H1 (cell line): ENCODE data around the gene GPATCH11. TPM values are rescaled to one million over a fixed set of nuclear protein-coding genes. Genes with fewer than 3 reads are reported as not detected.

ENCODE experiments used
- CTCF ChIA-PET: fragments of 300-600 bp; sonication (Branson Sonifier 250); formaldehyde crosslinking; loops from one replicate; lab custom pipeline; 2021; ENCODE audit not compliant: partially characterized antibody; lab: Charles Lee
- POLR2A ChIA-PET: fragments of 300-600 bp; sonication (Branson Sonifier 250); formaldehyde crosslinking; loops from one replicate; lab custom pipeline; 2021; ENCODE audit warnings: inconsistent platforms; ENCODE audit not compliant: partially characterized antibody; lab: Charles Lee
- DNase-seq, 2 experiments: peaks; one replicate each; pipeline versions ENCODE4 v3.0.0 to v3.0.0-alpha.2; 2010 to 2022; ENCODE audit warnings: low spot score in 2 of 2, low read depth in 1 of 2, mixed read lengths in 1 of 2
- FAIRE-seq: peaks from 2 replicates; lab custom pipeline; 2011; peaks lifted over from hg19 to GRCh38; lab: Jason Lieb, UNC
- H2AFZ ChIP-seq: 2 replicates; pipeline ENCODE4 v1.8.1; 2012; ENCODE audit warnings: low read length, inconsistent platforms
- H2AK5ac ChIP-seq: 2 replicates; pipeline ENCODE4 v1.6.1; 2013; ENCODE audit warnings: low read depth, low read length
- H2BK120ac ChIP-seq: replicated peaks from 2 replicates; pipeline ENCODE3; 2013; ENCODE audit warnings: low read depth, low read length, inconsistent platforms
- H2BK12ac ChIP-seq: 2 replicates; pipeline ENCODE4 v1.6.1; 2013; ENCODE audit warnings: low read depth, low read length
- H2BK15ac ChIP-seq: 2 replicates; pipeline ENCODE4 v1.6.1; 2013; ENCODE audit warnings: low read length
- H2BK20ac ChIP-seq: 2 replicates; pipeline ENCODE4 v1.6.1; 2013; ENCODE audit warnings: low read length
- H2BK5ac ChIP-seq: 2 replicates; pipeline ENCODE4 v1.6.1; 2013; ENCODE audit warnings: low read depth, low read length
- H3K14ac ChIP-seq: 2 replicates; pipeline ENCODE4 v1.6.1; 2013; ENCODE audit warnings: inconsistent platforms; ENCODE audit not compliant: insufficient read length
- H3K18ac ChIP-seq: 2 replicates; pipeline ENCODE4 v1.6.1; 2013; ENCODE audit warnings: low read length; ENCODE audit errors: extremely low read depth
- H3K23ac ChIP-seq: 2 replicates; pipeline ENCODE4 v1.6.1; 2013; ENCODE audit warnings: inconsistent platforms; ENCODE audit not compliant: insufficient read length
- H3K23me2 ChIP-seq: 2 replicates; pipeline ENCODE4 v1.6.1; 2013; ENCODE audit warnings: low read depth, low read length
- H3K27ac ChIP-seq: 2 replicates; pipeline ENCODE4 v1.6.1; 2011; ENCODE audit warnings: low read depth, low read length, inconsistent platforms
- H3K27me3 ChIP-seq, 4 experiments: replicated peaks in 1 of 4; 1 replicate in 1 of 4; 2 replicates in 3 of 4; pipeline versions ENCODE4 v1.6.1 to v1.8.1; 2011 to 2013; ENCODE audit warnings: low read length in 3 of 4, mild to moderate bottlenecking in 3 of 4, inconsistent platforms in 2 of 4, mixed read lengths in 2 of 4, moderate library complexity in 1 of 4; ENCODE audit not compliant: control insufficient read depth in 3 of 4, insufficient read depth in 3 of 4; ENCODE audit errors: extremely low read depth in 1 of 4
- H3K36me3 ChIP-seq, 4 experiments: 2 replicates each; pipeline versions ENCODE4 v1.6.1 to v1.8.1; 2011 to 2013; ENCODE audit warnings: mild to moderate bottlenecking in 4 of 4, low read length in 3 of 4, moderate library complexity in 2 of 4, control low read depth in 1 of 4, inconsistent platforms in 1 of 4; ENCODE audit not compliant: insufficient read depth in 4 of 4, control insufficient read depth in 2 of 4
- H3K4ac ChIP-seq: replicated peaks from 2 replicates; pipeline ENCODE3; 2013; ENCODE audit warnings: low read length, low read depth, mixed read lengths, inconsistent platforms; ENCODE audit not compliant: insufficient read length
- H3K4me1 ChIP-seq, 4 experiments: replicated peaks in 1 of 4; 1 replicate in 1 of 4; 2 replicates in 3 of 4; pipeline versions ENCODE4 v1.6.1 to v1.8.1; 2011 to 2013; ENCODE audit warnings: low read length in 3 of 4, inconsistent platforms in 2 of 4, mixed read lengths in 1 of 4; ENCODE audit not compliant: insufficient read depth in 4 of 4, control insufficient read depth in 3 of 4
- H3K4me2 ChIP-seq, 2 experiments: 2 replicates each; pipeline versions ENCODE4 v1.6.1 to v1.8.1; 2011 to 2013; ENCODE audit warnings: low read depth in 2 of 2, low read length in 2 of 2, control low read depth in 1 of 2, inconsistent platforms in 1 of 2, mild to moderate bottlenecking in 1 of 2; ENCODE audit not compliant: insufficient read depth in 1 of 2
- H3K4me3 ChIP-seq, 4 experiments: fragments of 200-600, 300-600 bp in 1 of 4; sonication (generic), shearing (Covaris generic), sonication (Bioruptor Twin) in 1 of 4; 2 replicates each; pipeline versions ENCODE4 v1.5.1 to v1.8.1; 2011 to 2016; ENCODE audit warnings: low read length in 4 of 4, low read depth in 3 of 4, control low read depth in 2 of 4, inconsistent platforms in 2 of 4, mild to moderate bottlenecking in 2 of 4, mixed read lengths in 1 of 4, moderate library complexity in 1 of 4; ENCODE audit not compliant: insufficient read depth in 2 of 4; ENCODE audit errors: extremely low read depth in 1 of 4
- H3K56ac ChIP-seq: replicated peaks from 2 replicates; pipeline ENCODE3; 2013; ENCODE audit warnings: low read depth, mild to moderate bottlenecking, mixed read lengths, low read length, inconsistent platforms; ENCODE audit not compliant: insufficient read length
- H3K79me1 ChIP-seq: 2 replicates; pipeline ENCODE4 v1.6.1; 2013; ENCODE audit warnings: low read depth, low read length, control low read depth
- H3K79me2 ChIP-seq, 2 experiments: 2 replicates each; pipeline versions ENCODE4 v1.6.1 to v1.8.1; 2012 to 2013; ENCODE audit warnings: low read length in 2 of 2, mild to moderate bottlenecking in 2 of 2, inconsistent platforms in 1 of 2; ENCODE audit not compliant: insufficient read depth in 2 of 2, control insufficient read depth in 1 of 2
- H3K9ac ChIP-seq, 4 experiments: replicated peaks in 1 of 4; 1 replicate in 1 of 4; 2 replicates in 3 of 4; pipeline versions ENCODE4 v1.6.1 to v1.8.1; 2011 to 2013; ENCODE audit warnings: low read depth in 3 of 4, low read length in 3 of 4, control low read depth in 2 of 4, mild to moderate bottlenecking in 2 of 4, moderate library complexity in 2 of 4, inconsistent platforms in 1 of 4; ENCODE audit errors: extremely low read depth in 1 of 4
- H3K9me3 ChIP-seq, 2 experiments: 2 replicates each; pipeline versions ENCODE4 v1.6.1 to v1.8.1; 2012 to 2013; ENCODE audit warnings: mild to moderate bottlenecking in 2 of 2, moderate library complexity in 2 of 2, control low read depth in 1 of 2, inconsistent platforms in 1 of 2, low read depth in 1 of 2, low read length in 1 of 2, mixed read lengths in 1 of 2; ENCODE audit not compliant: insufficient read depth in 2 of 2
- H4K20me1 ChIP-seq, 2 experiments: replicated peaks in 1 of 2; 2 replicates each; pipeline versions ENCODE3 to v1.8.1; 2011 to 2013; ENCODE audit warnings: inconsistent platforms in 2 of 2, low read length in 2 of 2, mild to moderate bottlenecking in 1 of 2; ENCODE audit not compliant: insufficient read depth in 2 of 2, control insufficient read depth in 1 of 2
- H4K5ac ChIP-seq: 2 replicates; pipeline ENCODE4 v1.6.1; 2013; ENCODE audit warnings: low read length, low read depth, mixed read lengths, inconsistent platforms; ENCODE audit not compliant: insufficient read length
- H4K8ac ChIP-seq: 2 replicates; pipeline ENCODE4 v1.8.0; 2013; ENCODE audit warnings: mild to moderate bottlenecking, moderate library complexity, low read length, inconsistent platforms; ENCODE audit not compliant: insufficient read depth; ENCODE audit errors: extremely low read depth
- H4K91ac ChIP-seq: replicated peaks from 2 replicates; pipeline ENCODE3; 2013; ENCODE audit warnings: low read length, mixed read lengths, inconsistent platforms; ENCODE audit not compliant: insufficient read length
- CBX8 ChIP-seq: fragments of 300-800, 300-1000 bp; sonication (generic); IDR thresholded peaks from 2 replicates; pipeline ENCODE4 v1.7.1; 2016; ENCODE audit warnings: low read depth, low read length, borderline replicate concordance
- CHD1 ChIP-seq: IDR thresholded peaks from 2 replicates; pipeline ENCODE4 v1.6.1; 2012; ENCODE audit warnings: low read depth, low read length, improper control_type of control experiment
- EZH2 ChIP-seq: fragments of 200-600 bp; sonication (generic); IDR thresholded peaks from 2 replicates; pipeline ENCODE4 v1.7.1; 2012; ENCODE audit warnings: low read depth, mild to moderate bottlenecking, moderate library complexity, low read length, inconsistent platforms; ENCODE audit not compliant: severe bottlenecking
- KDM4A ChIP-seq: IDR thresholded peaks from one replicate; pipeline ENCODE4 v1.7.1; 2012; ENCODE audit warnings: low read depth, mild to moderate bottlenecking, moderate library complexity, low read length, inconsistent platforms; ENCODE audit not compliant: severe bottlenecking
- NRF1 ChIP-seq: IDR thresholded peaks from 2 replicates; pipeline ENCODE4 v1.6.1; 2011; ENCODE audit warnings: mild to moderate bottlenecking, low read depth, low read length, improper control_type of control experiment
- POLR2A ChIP-seq, 2 experiments: IDR thresholded peaks; 1 replicate in 1 of 2; 2 replicates in 1 of 2; pipeline ENCODE4 v1.6.1; 2011; ENCODE audit warnings: low read depth in 2 of 2, low read length in 2 of 2, mild to moderate bottlenecking in 2 of 2; ENCODE audit errors: control extremely low read depth in 1 of 2
- POU5F1 ChIP-seq: IDR thresholded peaks from 2 replicates; pipeline ENCODE4 v1.6.1; 2011; ENCODE audit warnings: low read depth, mild to moderate bottlenecking, low read length, moderate library complexity
- TBP ChIP-seq: IDR thresholded peaks from 2 replicates; pipeline ENCODE4 v1.6.1; 2011; ENCODE audit warnings: low read depth, low read length, improper control_type of control experiment
- YY1 ChIP-seq: IDR thresholded peaks from 2 replicates; pipeline ENCODE4 v1.6.1; 2011; ENCODE audit warnings: low read depth, mild to moderate bottlenecking, low read length
- WGBS, 2 experiments: shearing (Covaris generic) in 1 of 2; methylation state at CpG; one replicate each; pipeline versions ENCODE4 v1.1.6 to v1.1.7; 2013 to 2015; ENCODE audit warnings: low lambda C conversion rate in 2 of 2, mixed read lengths in 2 of 2, inconsistent platforms in 1 of 2, low coverage in 1 of 2, missing lambda C conversion rate in 1 of 2; ENCODE audit not compliant: insufficient replicate concordance in 2 of 2, insufficient coverage in 1 of 2, insufficient read length in 1 of 2; ENCODE audit errors: extremely low coverage in 1 of 2, missing lambda C conversion rate in 1 of 2; 5-methylcytosine and 5-hydroxymethylcytosine counted together
- polyA plus RNA-seq, 7 experiments: library from polyadenylated mRNA; depleted of rRNA in 3 of 7; stranded (reverse) in 5 of 7; unstranded in 2 of 7; fragments of >200 nt in 5 of 7; fragments of 200-250 nt in 2 of 7; gene quantifications; 1 replicate in 5 of 7; 2 replicates in 1 of 7; 4 replicates in 1 of 7; pipeline versions ENCODE4 v1.2.1 to v1.2.3, GENCODE V29; 2011 to 2013; ENCODE audit warnings: missing spikeins in 2 of 7, mixed read lengths in 2 of 7
- total RNA-seq: library from RNA; stranded (reverse); fragmentation: NEBNext Ultra II Directional; extraction: Animal tissue kit (Norgen Biotek cat#: 25700); gene quantifications from 2 replicates; pipeline ENCODE4 v1.2.1, GENCODE V29; 2021
- TF ChIP-seq, protein P1 (sequence below): IDR thresholded peaks from 2 replicates; pipeline ENCODE4 v1.6.1; 2011; ENCODE audit warnings: low read depth, mild to moderate bottlenecking, low read length; ENCODE audit not compliant: insufficient read depth
- TF ChIP-seq, protein P2 (sequence below): IDR thresholded peaks from 2 replicates; pipeline ENCODE4 v1.6.1; 2012; ENCODE audit warnings: inconsistent platforms

GPATCH11 gene
- total and polyA plus RNA-seq, 2 of the 8 experiments (the other 6 are each of a cell fraction or from before 2014, with no cell fraction given), result 0.60 to 3.4 TPM

DNA sequence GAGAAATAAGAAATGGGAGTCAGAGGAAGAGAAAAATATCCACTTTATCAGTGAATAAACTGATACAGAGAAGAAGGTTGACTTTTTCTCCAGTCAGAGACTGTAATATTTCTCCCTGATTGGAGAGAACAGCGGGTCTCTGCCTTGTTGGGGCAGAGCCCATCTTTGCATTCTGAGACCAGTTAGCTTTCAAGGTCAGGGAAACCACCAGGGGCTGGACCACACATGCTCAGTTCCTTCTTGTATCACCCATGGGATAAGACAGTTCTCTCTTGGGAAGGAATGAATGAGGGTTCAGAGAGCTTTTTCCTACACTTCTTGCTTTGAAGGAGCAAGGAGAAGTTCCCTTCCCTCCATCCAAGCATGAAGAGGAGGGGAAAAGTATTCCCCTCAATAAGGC, 12.2 kb downstream of the GPATCH11 start:
- no peaks in the 10 kb centered on the region for H3K79me1 ChIP-seq
- ChIA-PET CTCF (no interaction called here), POLR2A (interaction anchor here (1.4 kb wide), 1 partner anchor 11 kb away, joined by 3 read pairs; no protein-coding TSS in a partner anchor)
- H3K27me3 ChIP-seq, result no peaks in the 10 kb centered on the region
- no peaks in the 10 kb centered on the region for H3K23me2 ChIP-seq
- no peak for FAIRE-seq
- H3K9me3 ChIP-seq, result no peaks in the 10 kb centered on the region
- H2BK12ac ChIP-seq, result no peak overlapping the region
- H2BK20ac ChIP-seq, result no peak overlapping the region
- no peak overlapping the region for H2AK5ac ChIP-seq
- no peaks in the 10 kb centered on the region for H4K20me1 ChIP-seq
- no peaks in the 10 kb centered on the region for H3K79me2 ChIP-seq
- H3K4me1 ChIP-seq, result no peaks in the 10 kb centered on the region
- H2BK15ac ChIP-seq, result no peak overlapping the region
- H3K14ac ChIP-seq, result no peak overlapping the region
- no peak overlapping the region for H3K4me2 ChIP-seq
- no peak overlapping the region for H3K4me3 ChIP-seq
- no peak overlapping the region for H3K18ac ChIP-seq
- H4K5ac ChIP-seq, result no peak overlapping the region
- H3K9ac ChIP-seq, result no peak overlapping the region
- H4K8ac ChIP-seq, result no peak overlapping the region
- DNase-seq, result no peak
- H2BK120ac ChIP-seq, result no peak overlapping the region
- no peak overlapping the region for H3K4ac ChIP-seq
- no peak overlapping the region for H3K56ac ChIP-seq
- no peak overlapping the region for H3K27ac ChIP-seq
- no peak overlapping the region for H2BK5ac ChIP-seq
- peaks cover 0 to 6% (median 0%) of the 10 kb centered on the region in 4 experiments; a peak in 2 of 8 replicates for H3K36me3 ChIP-seq
- 83% methylated on average over 1 of the region's 1 CpG; no CpG with 5 or more reads in 1 of the 2 experiments for WGBS, 2 experiments
- TF ChIP-seq YY1 (no peak), POLR2A (IDR thresholded peaks at IDR 0.05; ENCODE audit: control extremely low read depth in 1 of 2, low read depth in 2 of 2, low read length in 2 of 2) (no peak), CBX8 (no peak), NRF1 (no peak), KDM4A (no peak), TBP (no peak), EZH2 (no peak), CHD1 (no peak), POU5F1 (no peak)
- TF ChIP-seq, protein P1, sequence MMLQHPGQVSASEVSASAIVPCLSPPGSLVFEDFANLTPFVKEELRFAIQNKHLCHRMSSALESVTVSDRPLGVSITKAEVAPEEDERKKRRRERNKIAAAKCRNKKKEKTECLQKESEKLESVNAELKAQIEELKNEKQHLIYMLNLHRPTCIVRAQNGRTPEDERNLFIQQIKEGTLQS, result no peak
- TF ChIP-seq, protein P2, sequence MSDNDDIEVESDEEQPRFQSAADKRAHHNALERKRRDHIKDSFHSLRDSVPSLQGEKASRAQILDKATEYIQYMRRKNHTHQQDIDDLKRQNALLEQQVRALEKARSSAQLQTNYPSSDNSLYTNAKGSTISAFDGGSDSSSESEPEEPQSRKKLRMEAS, result no peak
- no peak overlapping the region for H2AFZ ChIP-seq
- no peak overlapping the region for H3K23ac ChIP-seq
- no peak overlapping the region for H4K91ac ChIP-seq
